Prostate gland (tissue), 2 donors: ENCODE measurements around the gene B4GALT1. TPM values are rescaled to one million over a fixed set of nuclear protein-coding genes. Genes with fewer than 3 reads are reported as not detected.

Experiments used
- DNase-seq: peaks from one replicate; pipeline ENCODE4 v3.0.0-alpha.2; 2019; ENCODE audit warnings: low spot score
- H3K27ac ChIP-seq, 2 donors: fragments of 200-600 bp; sonication (generic); 2 replicates each; pipeline ENCODE4 v1.5.1; 2017 to 2019
- H3K27me3 ChIP-seq: fragments of 200-600 bp; sonication (generic); replicated peaks from 2 replicates; pipeline ENCODE4 v1.5.1; 2019; ENCODE audit not compliant: insufficient read depth
- H3K36me3 ChIP-seq, 2 donors: fragments of 200-600 bp; sonication (generic); 1 replicate in 1 of 2; 2 replicates in 1 of 2; pipeline versions ENCODE4 v1.5.1 to v1.8.1; 2017 to 2019
- H3K4me1 ChIP-seq: fragments of 200-600 bp; sonication (generic); replicated peaks from 2 replicates; pipeline ENCODE4 v1.5.1; 2019
- H3K4me3 ChIP-seq, 2 donors: fragments of 200-600 bp; sonication (generic); 2 replicates each; pipeline ENCODE4 v1.5.1; 2017 to 2019
- H3K9me3 ChIP-seq: fragments of 200-600 bp; sonication (generic); 2 replicates; pipeline ENCODE4 v1.5.1; 2017
- CTCF ChIP-seq, 4 experiments: fragments of 200-600 bp in 2 of 4; fragments of 450-650 bp in 2 of 4; sonication (generic) in 2 of 4; IDR thresholded peaks; 1 replicate in 3 of 4; 2 replicates in 1 of 4; pipeline ENCODE4 v1.5.1; 2016 to 2019; ENCODE audit warnings: antibody characterized with exemption in 4 of 4, mild to moderate bottlenecking in 2 of 4, moderate library complexity in 2 of 4
- POLR2A ChIP-seq: fragments of 450-650 bp; IDR thresholded peaks from one replicate; pipeline ENCODE4 v1.6.1; 2016; ENCODE audit warnings: antibody characterized with exemption, mild to moderate bottlenecking
- POLR2AphosphoS5 ChIP-seq: sonication (generic); formaldehyde crosslinking; IDR thresholded peaks from one replicate; pipeline ENCODE4 v1.6.1; 2017; ENCODE audit warnings: antibody characterized with exemption
- WGBS: methylation state at CpG from one replicate; pipeline ENCODE4 v1.1.5; 2018; 5-methylcytosine and 5-hydroxymethylcytosine counted together
- intact Hi-C: fragments of 100-400 bp; cut with DNase I; formaldehyde crosslinking; loops from one replicate; pipeline ENCODE4 v1.14.2; 2022
- total RNA-seq, 2 donors: library from RNA; depleted of rRNA; stranded (reverse); fragments of >200 nt; gene quantifications; one replicate each; pipeline ENCODE4 v1.1.0, GENCODE V29; 2016

B4GALT1 gene
- total RNA-seq, 2 donors from 2014 or later = 153 to 185 TPM

- DNase-seq = no peak
- H3K27me3 ChIP-seq = no peaks in the 10 kb centered on the region
- H3K4me1 ChIP-seq = no peaks in the 10 kb centered on the region
- intact Hi-C loops = no loop called here
- H3K27ac ChIP-seq = peak overlapping the region in 1 of 2 donors; percentile 17
- WGBS = 43% methylated on average over 11 of the region's 11 CpGs
- H3K9me3 ChIP-seq = no peaks in the 10 kb centered on the region
- no peaks in the 10 kb centered on the region for H3K36me3 ChIP-seq
- no peak overlapping the region for H3K4me3 ChIP-seq
- no peak for TF ChIP-seq POLR2AphosphoS5
- no peak for TF ChIP-seq POLR2A
- TF ChIP-seq CTCF (IDR thresholded peaks at IDR 0.05) = no peak
Observed at GRCh38 chr9:33202552-33203201, 35.5 kb upstream of the B4GALT1 start.

- Histone ChIP-seq H3K4me3 (no peak overlapping the region), H3K27ac (no peak overlapping the region), H3K27me3 (no peaks in the 10 kb centered on the region), H3K4me1 (no peaks in the 10 kb centered on the region), H3K36me3 (no peaks in the 10 kb centered on the region), H3K9me3 (no peaks in the 10 kb centered on the region)
- DNase-seq = no peak
- intact Hi-C loops = no loop called here
- 100% methylated on average over 1 of the region's 1 CpG for WGBS
- TF ChIP-seq POLR2A (no peak), CTCF (IDR thresholded peaks at IDR 0.05) (no peak), POLR2AphosphoS5 (no peak)
Observed at GRCh38 chr9:33202018-33202417, 34.9 kb upstream of the B4GALT1 start.

GRCh38 chr9:33198165-33198564 lies 31.0 kb upstream of the B4GALT1 start:
- Histone ChIP-seq H3K27ac (peak overlapping the region in 1 of 2 donors; percentile 35), H3K27me3 (no peaks in the 10 kb centered on the region), H3K36me3 (no peaks in the 10 kb centered on the region), H3K4me3 (no peak overlapping the region), H3K4me1 (no peaks in the 10 kb centered on the region), H3K9me3 (no peaks in the 10 kb centered on the region)
- WGBS = 55% methylated on average over 6 of the region's 6 CpGs
- TF ChIP-seq POLR2AphosphoS5 (peak; percentile 25), CTCF (IDR thresholded peaks at IDR 0.05) (no peak)
- intact Hi-C loops = no loop called here
- peak; percentile 21 for DNase-seq

- H3K4me1 ChIP-seq = no peaks in the 10 kb centered on the region
- no peaks in the 10 kb centered on the region for H3K36me3 ChIP-seq
- DNase-seq = no peak
- peak overlapping the region; percentile 14 to 55 for H3K27ac ChIP-seq
- intact Hi-C loops = no loop called here
- no peak for TF ChIP-seq POLR2A
- TF ChIP-seq POLR2AphosphoS5 = no peak
- TF ChIP-seq CTCF (IDR thresholded peaks at IDR 0.05) = no peak
- no peak overlapping the region for H3K4me3 ChIP-seq
- 46% methylated on average over 6 of the region's 6 CpGs for WGBS
- no peaks in the 10 kb centered on the region for H3K9me3 ChIP-seq
- H3K27me3 ChIP-seq = no peaks in the 10 kb centered on the region
Observed at GRCh38 chr9:33197279-33198152, 30.4 kb upstream of the B4GALT1 start.
